Fibroblast of the aortic adventitia (primary cell): ENCODE results near the gene SLFNL1. TPM values are rescaled to one million over a fixed set of nuclear protein-coding genes. Genes with fewer than 3 reads are reported as not detected.
A peak's percentile ranks its signal among the peaks of the same experiment; 100 is the strongest.

ENCODE experiments used
- DNase-seq: peaks from one replicate; pipeline ENCODE4 v3.0.0-alpha.2; 2010; ENCODE audit warnings: low read depth
- H3K4me3 ChIP-seq: 2 replicates; pipeline ENCODE4 v1.5.1; 2011; ENCODE audit warnings: low read depth, mild to moderate bottlenecking, control low read depth, low read length, moderate library complexity
- CTCF ChIP-seq: IDR thresholded peaks from 2 replicates; pipeline ENCODE4 v1.5.1; 2011; ENCODE audit warnings: mild to moderate bottlenecking, low read length, control low read depth, inconsistent platforms; ENCODE audit not compliant: insufficient read depth
- total RNA-seq: library from RNA; depleted of rRNA; stranded (reverse); fragments of >200 nt; gene quantifications from 2 replicates; pipeline ENCODE4 v1.2.3, GENCODE V29; 2012; ENCODE audit warnings: low replicate concordance

Gene SLFNL1
- total RNA-seq, 1 donor = 0.09 TPM

GRCh38 chr1:41032147-41032546 lies 10.6 kb upstream of the SLFNL1 start:
- H3K4me3 ChIP-seq = no peak overlapping the region
- TF ChIP-seq CTCF = no peak
- DNase-seq = no peak

DNA sequence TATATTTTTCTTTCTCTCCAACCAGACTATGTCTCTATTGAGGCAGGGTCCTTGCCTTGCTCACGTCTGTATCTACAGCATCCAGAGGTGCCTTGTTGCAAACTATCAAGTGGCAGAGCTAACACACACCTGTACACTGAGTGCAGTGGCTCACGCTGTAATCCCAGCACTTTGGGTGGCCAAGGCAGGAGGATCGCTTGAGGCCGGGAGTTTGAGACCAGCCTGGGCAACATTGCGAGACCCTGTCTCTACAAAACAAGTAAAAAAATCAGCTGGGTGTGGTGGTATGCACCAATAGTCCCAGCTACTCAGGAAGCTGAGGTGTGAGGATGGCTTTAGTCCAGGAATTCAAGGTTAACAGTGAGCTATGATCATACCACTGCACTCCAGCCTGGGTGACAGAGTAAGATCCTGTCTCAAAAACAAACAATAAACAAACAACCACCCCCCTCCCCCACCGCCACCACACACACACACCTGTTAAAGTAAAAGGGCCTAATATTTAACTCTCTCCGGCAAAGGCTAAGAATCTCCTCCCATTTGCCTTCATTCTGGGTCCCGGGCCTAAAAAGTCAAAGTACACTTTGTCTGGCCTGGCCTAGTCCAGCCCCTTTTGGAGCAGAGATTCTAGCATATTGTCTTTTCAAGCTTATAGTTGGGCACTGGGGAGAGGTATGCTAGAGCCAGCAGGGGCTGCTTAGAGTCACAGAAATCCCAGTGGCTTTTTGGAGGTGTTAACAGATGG lies 9.5 kb upstream of the SLFNL1 start:
- no peak for TF ChIP-seq CTCF
- DNase-seq = no peak
- no peak overlapping the region for H3K4me3 ChIP-seq

DNA sequence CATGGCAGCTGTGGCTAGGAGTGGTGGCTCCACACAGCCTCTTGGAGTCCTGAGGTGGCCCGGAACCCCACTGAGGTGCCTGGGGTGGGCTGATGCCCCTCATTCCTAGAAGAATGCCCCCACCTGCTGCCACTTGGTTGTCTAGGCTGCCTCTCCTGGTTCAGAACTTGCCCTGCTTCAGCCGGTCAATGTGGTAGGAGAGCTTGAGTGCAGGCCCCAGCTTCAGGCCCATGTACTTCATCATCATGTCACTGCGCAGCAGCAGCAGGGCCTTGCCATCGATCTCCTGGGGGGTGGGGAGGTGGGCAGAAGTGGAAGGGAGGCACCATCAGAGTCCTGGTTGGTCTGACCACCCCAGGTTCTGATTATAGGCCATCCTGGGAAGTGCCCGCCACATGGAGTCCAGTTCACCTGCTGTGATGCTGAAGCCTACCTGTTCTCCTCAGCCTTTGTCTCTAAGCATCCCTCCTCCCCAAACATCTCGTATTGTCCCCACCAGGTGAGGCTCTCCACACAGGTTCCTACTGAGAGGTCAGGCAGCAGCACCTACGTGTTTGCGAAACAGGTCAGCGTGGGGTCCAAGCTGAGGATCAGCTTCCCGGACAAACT lies 6.6 kb upstream of the SLFNL1 start:
- no peak for TF ChIP-seq CTCF
- H3K4me3 ChIP-seq = no peak overlapping the region
- DNase-seq = no peak

DNA sequence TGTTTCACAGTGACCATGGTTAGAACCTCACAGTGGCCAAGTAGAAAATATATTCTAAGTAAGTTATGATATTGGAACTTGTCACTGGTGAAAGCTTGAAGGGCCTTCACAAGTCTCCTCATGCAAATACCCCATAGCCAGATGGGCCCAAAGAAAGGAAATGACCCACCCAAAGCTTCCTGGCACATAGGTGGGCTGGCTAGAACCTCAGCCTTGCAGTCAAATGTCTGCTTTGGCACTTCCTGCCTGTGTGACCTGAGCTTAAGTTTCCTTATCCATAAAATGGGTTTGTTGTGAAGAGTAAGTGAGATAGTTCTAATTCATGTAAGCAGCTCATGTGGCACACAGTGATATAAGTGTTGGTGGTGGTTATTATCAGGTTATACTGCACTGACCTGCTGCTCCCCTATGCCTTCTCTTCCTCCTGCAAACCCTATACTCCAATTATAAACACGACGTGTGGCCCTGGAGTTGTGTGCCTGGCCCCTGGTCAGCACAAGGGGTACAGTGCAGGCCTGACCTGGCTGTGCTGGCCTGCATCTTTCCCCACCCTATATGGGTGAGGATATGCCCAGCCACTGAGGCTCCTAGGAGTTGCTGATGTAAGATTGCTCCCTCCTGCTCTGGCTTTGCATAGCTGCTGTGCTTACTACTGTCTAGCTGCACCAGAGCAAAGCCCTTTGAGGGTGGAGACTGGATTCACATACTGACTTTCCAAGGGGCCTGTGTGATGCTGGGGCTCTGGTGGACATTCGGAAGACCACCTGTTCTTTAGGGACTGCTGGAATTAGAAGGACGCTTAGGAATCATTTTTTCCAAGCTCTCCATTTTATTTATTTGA lies 4.7 kb upstream of the SLFNL1 start:
- H3K4me3 ChIP-seq = no peak overlapping the region
- TF ChIP-seq CTCF = no peak
- DNase-seq = no peak

DNA sequence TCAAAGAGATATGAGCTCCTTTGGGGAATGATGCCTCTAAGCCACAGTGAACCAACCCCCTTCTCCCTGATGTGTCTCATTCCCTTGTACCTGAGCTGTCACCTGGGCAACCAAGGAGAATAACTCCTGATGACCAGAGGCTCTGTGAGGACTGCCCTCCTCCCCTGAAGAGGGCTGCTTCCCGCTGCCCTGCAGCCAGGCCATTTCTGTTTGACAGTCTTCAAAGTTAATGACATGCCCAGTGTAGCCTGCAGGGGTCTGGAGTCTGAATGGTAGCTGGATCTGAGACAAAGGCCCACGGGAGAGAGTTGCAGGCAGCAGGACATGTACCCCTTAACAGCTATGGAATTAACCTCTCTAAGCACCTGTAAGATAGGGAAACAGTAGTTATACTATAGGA lies 3.4 kb upstream of the SLFNL1 start:
- no peak overlapping the region for H3K4me3 ChIP-seq
- DNase-seq = no peak
- TF ChIP-seq CTCF = no peak

GRCh38 chr1:41023279-41023990 lies 1.9 kb upstream of the SLFNL1 start:
- peak; percentile 34 for TF ChIP-seq CTCF
- DNase-seq = no peak
- H3K4me3 ChIP-seq = no peak overlapping the region
